B cell (primary cell): Measurements from ENCODE around the gene CD99L2. TPM values are rescaled to one million over a fixed set of nuclear protein-coding genes. Genes with fewer than 3 reads are reported as not detected.

Experiments used
- ATAC-seq: fragments of 200-7000 bp; cut with Tn5 transposase; one replicate; pipeline ENCODE4 v1.10.0; 2021; ENCODE audit warnings: low read depth, mild to moderate bottlenecking, moderate number of reproducible peaks, moderate library complexity
- CTCF ChIA-PET: fragments of 350-600 bp; sonication (Branson Sonifier 250); formaldehyde crosslinking; loops from one replicate; lab custom pipeline; 2021; ENCODE audit warnings: antibody characterized with exemption, inconsistent platforms; lab: Charles Lee
- POLR2A ChIA-PET: fragments of 350-600 bp; sonication (Branson Sonifier 250); formaldehyde crosslinking; loops from one replicate; lab custom pipeline; 2021; ENCODE audit warnings: antibody characterized with exemption; lab: Charles Lee
- DNase-seq: peaks from one replicate; pipeline ENCODE4 v3.0.0; 2013
- H2AFZ ChIP-seq: 2 replicates; pipeline ENCODE4 v1.6.1; 2012; ENCODE audit warnings: mild to moderate bottlenecking, low read depth, low read length; ENCODE audit not compliant: insufficient read depth, poor library complexity, severe bottlenecking
- H3K27ac ChIP-seq, 2 donors: 1 replicate in 1 of 2; 2 replicates in 1 of 2; pipeline ENCODE4 v1.5.1; 2012 to 2013; ENCODE audit warnings: low read length in 2 of 2, mild to moderate bottlenecking in 2 of 2, moderate library complexity in 1 of 2
- H3K27me3 ChIP-seq, 4 experiments: fragments of 200-600 bp in 1 of 4; sonication (generic) in 1 of 4; replicated peaks in 1 of 4; 1 replicate in 2 of 4; 2 replicates in 2 of 4; pipeline versions ENCODE4 v1.6.1 to v1.7.0; 2013 to 2016; ENCODE audit warnings: low read length in 3 of 4, mild to moderate bottlenecking in 2 of 4, mixed read lengths in 1 of 4, moderate library complexity in 1 of 4; ENCODE audit not compliant: insufficient read depth in 4 of 4, control insufficient read depth in 3 of 4; ENCODE audit errors: control extremely low read depth in 1 of 4
- H3K36me3 ChIP-seq, 2 experiments: replicated peaks in 1 of 2; 1 replicate in 1 of 2; 2 replicates in 1 of 2; pipeline versions ENCODE4 v1.6.1 to v1.7.1; 2013; ENCODE audit warnings: low read length in 1 of 2; ENCODE audit not compliant: insufficient read depth in 2 of 2, control insufficient read depth in 1 of 2; ENCODE audit errors: control extremely low read depth in 1 of 2, extremely low read depth in 1 of 2
- H3K4me1 ChIP-seq, 2 donors: fragments of 200-600 bp in 1 of 2; sonication (generic) in 1 of 2; 1 replicate in 1 of 2; 2 replicates in 1 of 2; pipeline versions ENCODE4 v1.5.1 to v1.6.1; 2013 to 2017; ENCODE audit warnings: low read length in 2 of 2; ENCODE audit not compliant: control insufficient read depth in 2 of 2, insufficient read depth in 2 of 2
- H3K4me2 ChIP-seq: replicated peaks from 2 replicates; pipeline ENCODE3; 2012; ENCODE audit warnings: mild to moderate bottlenecking, low read depth, low read length; ENCODE audit not compliant: poor library complexity, severe bottlenecking
- H3K4me3 ChIP-seq, 5 experiments: fragments of 200-600 bp in 1 of 5; sonication (generic) in 1 of 5; 1 replicate in 3 of 5; 2 replicates in 2 of 5; pipeline versions ENCODE4 v1.5.1 to v1.7.0; 2011 to 2016; ENCODE audit warnings: low read length in 4 of 5, mild to moderate bottlenecking in 4 of 5, low read depth in 2 of 5, control low read depth in 1 of 5, moderate library complexity in 1 of 5; ENCODE audit not compliant: insufficient read depth in 1 of 5; ENCODE audit errors: control extremely low read depth in 1 of 5, extremely low read depth in 1 of 5
- H3K79me2 ChIP-seq: fragments of 200-600 bp; sonication (generic); one replicate; pipeline ENCODE4 v1.6.0; 2016; ENCODE audit warnings: low read length; ENCODE audit not compliant: control insufficient read depth, insufficient read depth
- H3K9ac ChIP-seq: fragments of 200-600 bp; sonication (generic); 2 replicates; pipeline ENCODE4 v1.6.1; 2017; ENCODE audit warnings: mild to moderate bottlenecking, low read length, moderate library complexity
- H3K9me3 ChIP-seq, 3 donors: one replicate each; pipeline versions ENCODE4 v1.6.1 to v1.7.1; 2013; ENCODE audit warnings: low read length in 2 of 3; ENCODE audit not compliant: control insufficient read depth in 2 of 3, insufficient read depth in 1 of 3; ENCODE audit errors: control extremely low read depth in 1 of 3
- H4K20me1 ChIP-seq: 2 replicates; pipeline ENCODE4 v1.6.0; 2012; ENCODE audit warnings: mild to moderate bottlenecking, low read length; ENCODE audit not compliant: insufficient read depth, control insufficient read depth, poor library complexity, severe bottlenecking
- H3K27ac Mint-ChIP-seq: one replicate; pipeline ENCODE4 v1.8.0; 2021; ENCODE audit warnings: mixed read lengths
- H3K27me3 Mint-ChIP-seq: one replicate; pipeline ENCODE4 v1.8.0; 2021; ENCODE audit warnings: mixed read lengths
- H3K4me1 Mint-ChIP-seq: one replicate; pipeline ENCODE4 v1.8.0; 2021; ENCODE audit warnings: mixed read lengths
- H3K4me3 Mint-ChIP-seq: one replicate; pipeline ENCODE4 v1.8.0; 2021; ENCODE audit warnings: mixed read lengths
- H3K9me3 Mint-ChIP-seq: one replicate; pipeline ENCODE4 v1.8.0; 2022; ENCODE audit warnings: mixed read lengths; ENCODE audit not compliant: insufficient read depth
- EZH2 ChIP-seq: IDR thresholded peaks from 2 replicates; pipeline ENCODE4 v1.6.1; 2012; ENCODE audit warnings: borderline replicate concordance, low read depth, mild to moderate bottlenecking, moderate library complexity, low read length; ENCODE audit not compliant: insufficient read depth, poor library complexity, severe bottlenecking
- WGBS: methylation state at CpG from one replicate; pipeline ENCODE4 v1.1.5; 2013; ENCODE audit warnings: missing lambda C conversion rate; ENCODE audit not compliant: insufficient coverage; 5-methylcytosine and 5-hydroxymethylcytosine counted together
- intact Hi-C: fragments of 100-400 bp; cut with micrococcal nuclease; formaldehyde crosslinking; loops from one replicate; pipeline ENCODE4 v1.10.0; 2022
- polyA plus RNA-seq: library from polyadenylated mRNA; depleted of rRNA; stranded (reverse); fragments of >200 nt; gene quantifications from 2 replicates; pipeline ENCODE4 v1.2.3, GENCODE V29; 2012
- total RNA-seq, 2 donors: library from RNA; stranded (reverse); fragments of 120-200 nt in 1 of 2; gene quantifications; 1 replicate in 1 of 2; 2 replicates in 1 of 2; pipeline versions ENCODE4 v1.2.3 to v1.2.4, GENCODE V29; 2013 to 2022
- TF ChIP-seq, protein P1 (sequence below): fragments of 200-600 bp; IDR thresholded peaks from one replicate; pipeline ENCODE4 v1.8.0; 2022; ENCODE audit warnings: antibody characterized with exemption, mild to moderate bottlenecking

CD99L2 gene
- total and polyA plus RNA-seq, 2 donors (not counting 1 experiment from before 2014, with no cell fraction given), result 8.7 to 17.8 TPM

DNA sequence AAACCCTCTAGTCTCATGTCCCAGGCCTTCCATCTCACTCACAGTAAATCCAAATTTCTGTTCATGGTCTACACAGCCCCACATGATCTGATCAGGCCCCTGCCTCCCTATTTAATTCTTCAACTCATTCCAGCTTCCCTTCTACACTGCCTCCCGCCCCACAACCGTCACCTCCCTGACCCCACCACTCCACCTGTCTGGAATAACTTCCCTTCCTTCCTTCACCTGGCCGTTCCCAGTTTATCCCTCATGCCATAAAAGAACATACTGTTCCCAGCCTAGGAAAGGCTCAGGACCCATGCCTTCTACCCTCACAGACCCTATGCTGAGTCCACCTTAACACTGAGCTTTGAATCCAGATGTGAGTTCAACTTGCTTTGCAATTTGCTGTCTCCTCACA is 6.8 kb upstream of the CD99L2 start:
- Mint-ChIP-seq H3K4me3 (no peak overlapping the region), H3K27me3 (peaks cover 17% of the 10 kb centered on the region), H3K4me1 (no peaks in the 10 kb centered on the region), H3K9me3 (no peaks in the 10 kb centered on the region), H3K27ac (no peak overlapping the region)
- no peak for DNase-seq
- Histone ChIP-seq H3K4me2 (no peak overlapping the region), H2AFZ (no peak overlapping the region), H3K9ac (no peak overlapping the region), H4K20me1 (no peaks in the 10 kb centered on the region), H3K27me3 (no peaks in the 10 kb centered on the region), H3K9me3 (no peaks in the 10 kb centered on the region), H3K36me3 (no peaks in the 10 kb centered on the region), H3K79me2 (no peaks in the 10 kb centered on the region), H3K4me1 (no peaks in the 10 kb centered on the region), H3K4me3 (no peak overlapping the region), H3K27ac (no peak overlapping the region)
- CTCF ChIA-PET, result no interaction called here
- WGBS, result 84% methylated on average over 3 of the region's 3 CpGs
- intact Hi-C loops, result no loop called here
- POLR2A ChIA-PET, result no interaction called here
- no peak for ATAC-seq
- TF ChIP-seq, protein P1, sequence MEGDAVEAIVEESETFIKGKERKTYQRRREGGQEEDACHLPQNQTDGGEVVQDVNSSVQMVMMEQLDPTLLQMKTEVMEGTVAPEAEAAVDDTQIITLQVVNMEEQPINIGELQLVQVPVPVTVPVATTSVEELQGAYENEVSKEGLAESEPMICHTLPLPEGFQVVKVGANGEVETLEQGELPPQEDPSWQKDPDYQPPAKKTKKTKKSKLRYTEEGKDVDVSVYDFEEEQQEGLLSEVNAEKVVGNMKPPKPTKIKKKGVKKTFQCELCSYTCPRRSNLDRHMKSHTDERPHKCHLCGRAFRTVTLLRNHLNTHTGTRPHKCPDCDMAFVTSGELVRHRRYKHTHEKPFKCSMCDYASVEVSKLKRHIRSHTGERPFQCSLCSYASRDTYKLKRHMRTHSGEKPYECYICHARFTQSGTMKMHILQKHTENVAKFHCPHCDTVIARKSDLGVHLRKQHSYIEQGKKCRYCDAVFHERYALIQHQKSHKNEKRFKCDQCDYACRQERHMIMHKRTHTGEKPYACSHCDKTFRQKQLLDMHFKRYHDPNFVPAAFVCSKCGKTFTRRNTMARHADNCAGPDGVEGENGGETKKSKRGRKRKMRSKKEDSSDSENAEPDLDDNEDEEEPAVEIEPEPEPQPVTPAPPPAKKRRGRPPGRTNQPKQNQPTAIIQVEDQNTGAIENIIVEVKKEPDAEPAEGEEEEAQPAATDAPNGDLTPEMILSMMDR, result no peak
- no peak for TF ChIP-seq EZH2

DNA sequence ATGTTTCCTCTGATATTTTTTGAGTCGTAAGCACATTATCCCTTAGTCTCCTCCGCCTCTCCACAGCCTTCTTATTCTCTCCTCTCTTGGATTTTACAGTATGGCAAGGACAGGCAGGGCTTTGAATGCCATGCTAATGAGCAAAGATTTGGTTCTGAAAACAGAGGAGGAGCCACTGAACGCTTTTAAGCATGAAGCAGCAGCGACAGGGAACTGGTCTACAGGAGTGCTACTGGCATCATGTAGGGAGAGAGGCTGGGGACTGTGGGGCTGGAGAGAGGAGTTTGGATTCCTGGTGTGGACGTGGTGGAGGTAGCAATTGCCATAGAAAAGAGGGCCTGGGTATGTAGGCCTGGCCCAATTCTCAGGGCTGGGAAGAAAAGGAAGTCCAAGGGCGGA is 4.6 kb upstream of the CD99L2 start:
- Histone ChIP-seq H2AFZ (no peak overlapping the region), H3K4me3 (no peak overlapping the region), H3K36me3 (no peaks in the 10 kb centered on the region), H3K27ac (no peak overlapping the region), H3K4me2 (no peak overlapping the region), H3K9me3 (no peaks in the 10 kb centered on the region), H3K27me3 (no peaks in the 10 kb centered on the region), H3K79me2 (no peaks in the 10 kb centered on the region), H4K20me1 (no peaks in the 10 kb centered on the region), H3K9ac (no peak overlapping the region), H3K4me1 (peaks cover 0 to 4% of the 10 kb centered on the region in 2 donors)
- CTCF ChIA-PET, result no interaction called here
- no peak for TF ChIP-seq EZH2
- TF ChIP-seq, protein P1, result no peak
- Mint-ChIP-seq H3K27me3 (peaks cover 17% of the 10 kb centered on the region), H3K4me1 (peaks cover 6% of the 10 kb centered on the region), H3K27ac (no peak overlapping the region), H3K4me3 (no peak overlapping the region), H3K9me3 (no peaks in the 10 kb centered on the region)
- POLR2A ChIA-PET, result no interaction called here
- ATAC-seq, result no peak
- WGBS, result 94% methylated on average over 4 of the region's 6 CpGs
- intact Hi-C loops, result no loop called here
- no peak for DNase-seq
